SU-DHL-6 (cell line): ENCODE data around the gene KCNK15.

Source experiments
- H2AFZ ChIP-seq: fragments of 200-600 bp; sonication (generic); 2 replicates; pipeline ENCODE4 v1.6.1; 2014; ENCODE audit warnings: low read depth, mild to moderate bottlenecking, moderate library complexity, mixed read lengths, antibody characterized with exemption, low read length; ENCODE audit not compliant: severe bottlenecking
- H3F3A ChIP-seq: fragments of 200-600 bp; shearing (Covaris generic); 2 replicates; pipeline ENCODE4 v1.6.0; 2016; ENCODE audit warnings: antibody characterized with exemption, mild to moderate bottlenecking; ENCODE audit not compliant: insufficient read depth
- H3K27ac ChIP-seq: fragments of 200-600 bp; sonication (generic); 2 replicates; pipeline ENCODE4 v1.5.1; 2016; ENCODE audit warnings: low read depth, mild to moderate bottlenecking, low read length, moderate library complexity, mixed read lengths
- H3K27me3 ChIP-seq: fragments of 200-600 bp; sonication (generic), shearing (Covaris generic); 2 replicates; pipeline ENCODE4 v1.6.0; 2014; ENCODE audit warnings: mild to moderate bottlenecking, low read length
- H3K36me3 ChIP-seq: fragments of 200-600 bp; sonication (generic); 2 replicates; pipeline ENCODE4 v1.6.1; 2014; ENCODE audit warnings: mild to moderate bottlenecking, low read length, mixed read lengths
- H3K4me2 ChIP-seq: fragments of 300-600, 200-600 bp; shearing (Covaris generic), sonication (generic); 2 replicates; pipeline ENCODE4 v1.6.0; 2014; ENCODE audit warnings: low read length, low read depth, mild to moderate bottlenecking; ENCODE audit not compliant: poor library complexity, severe bottlenecking
- H3K4me3 ChIP-seq: fragments of 200-600 bp; sonication (generic); 2 replicates; pipeline ENCODE4 v1.5.1; 2014; ENCODE audit warnings: antibody characterized with exemption, low read length, mild to moderate bottlenecking, mixed read lengths; ENCODE audit not compliant: insufficient read depth, poor library complexity, severe bottlenecking
- H3K79me2 ChIP-seq: fragments of 200-600 bp; sonication (generic); 2 replicates; pipeline ENCODE4 v1.6.1; 2014; ENCODE audit warnings: mild to moderate bottlenecking, low read length, moderate library complexity; ENCODE audit not compliant: insufficient read depth
- H3K9ac ChIP-seq: fragments of 200-600 bp; sonication (generic); 2 replicates; pipeline ENCODE4 v1.7.0; 2014; ENCODE audit warnings: mild to moderate bottlenecking, low read length
- H3K9me2 ChIP-seq: fragments of 200-600 bp; sonication (generic); replicated peaks from 2 replicates; pipeline ENCODE4 v1.6.1; 2014; ENCODE audit warnings: low read length; ENCODE audit not compliant: insufficient read depth
- H3K9me3 ChIP-seq: fragments of 200-600 bp; sonication (generic); 2 replicates; pipeline ENCODE4 v1.6.1; 2014; ENCODE audit warnings: low read length, mixed read lengths; ENCODE audit not compliant: insufficient read depth
- H4K20me1 ChIP-seq: fragments of 200-600 bp; sonication (generic); 2 replicates; pipeline ENCODE4 v1.6.1; 2014; ENCODE audit warnings: low read depth, mild to moderate bottlenecking, antibody characterized with exemption, low read length, moderate library complexity, mixed read lengths
- EZH2phosphoT487 ChIP-seq: fragments of 200-600 bp; sonication (generic), shearing (Covaris generic); conservative IDR thresholded peaks from 2 replicates; pipeline ENCODE4 v1.6.1; 2018; ENCODE audit warnings: mild to moderate bottlenecking, antibody characterized with exemption, low read length, moderate library complexity, mixed read lengths
- TF ChIP-seq, protein P1 (sequence below): fragments of 200-600 bp; sonication (generic); IDR thresholded peaks from one replicate; pipeline ENCODE4 v1.5.1; 2017; ENCODE audit warnings: antibody characterized with exemption, mild to moderate bottlenecking, low read length, moderate library complexity; ENCODE audit not compliant: insufficient read depth, poor library complexity, severe bottlenecking

The KCNK15 gene

DNA sequence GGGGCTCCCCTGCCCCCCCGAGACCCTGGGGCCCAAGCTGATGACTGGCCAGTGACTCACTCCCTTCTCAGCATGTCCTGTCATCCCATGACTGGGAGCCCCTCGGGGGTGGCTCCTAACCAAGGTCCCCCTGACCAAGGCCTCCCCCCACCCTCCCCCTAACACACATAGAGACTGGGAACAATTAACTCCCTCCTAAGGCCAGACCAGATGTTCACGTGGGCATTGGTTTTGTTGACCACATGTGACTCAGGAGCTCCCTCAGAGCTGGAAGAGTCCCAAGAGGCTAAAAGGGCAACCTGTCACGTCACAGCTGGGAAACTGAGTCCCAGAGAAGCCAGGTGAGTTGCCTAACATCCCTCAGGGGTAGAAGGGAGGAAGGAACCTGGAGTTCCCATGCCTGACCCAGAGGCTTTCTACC lies 41.1 kb upstream of the KCNK15 start:
- Histone ChIP-seq H3K4me2 (no peak overlapping the region), H3K79me2 (no peaks in the 10 kb centered on the region), H4K20me1 (no peaks in the 10 kb centered on the region), H3K9ac (no peak overlapping the region), H3K9me2 (no peaks in the 10 kb centered on the region), H3K27ac (no peak overlapping the region), H3K4me3 (no peak overlapping the region), H3K36me3 (no peaks in the 10 kb centered on the region), H3K9me3 (no peaks in the 10 kb centered on the region), H3F3A (no peaks in the 10 kb centered on the region), H2AFZ (no peak overlapping the region), H3K27me3 (no peaks in the 10 kb centered on the region)
- no peak for TF ChIP-seq EZH2phosphoT487
- TF ChIP-seq, protein P1, sequence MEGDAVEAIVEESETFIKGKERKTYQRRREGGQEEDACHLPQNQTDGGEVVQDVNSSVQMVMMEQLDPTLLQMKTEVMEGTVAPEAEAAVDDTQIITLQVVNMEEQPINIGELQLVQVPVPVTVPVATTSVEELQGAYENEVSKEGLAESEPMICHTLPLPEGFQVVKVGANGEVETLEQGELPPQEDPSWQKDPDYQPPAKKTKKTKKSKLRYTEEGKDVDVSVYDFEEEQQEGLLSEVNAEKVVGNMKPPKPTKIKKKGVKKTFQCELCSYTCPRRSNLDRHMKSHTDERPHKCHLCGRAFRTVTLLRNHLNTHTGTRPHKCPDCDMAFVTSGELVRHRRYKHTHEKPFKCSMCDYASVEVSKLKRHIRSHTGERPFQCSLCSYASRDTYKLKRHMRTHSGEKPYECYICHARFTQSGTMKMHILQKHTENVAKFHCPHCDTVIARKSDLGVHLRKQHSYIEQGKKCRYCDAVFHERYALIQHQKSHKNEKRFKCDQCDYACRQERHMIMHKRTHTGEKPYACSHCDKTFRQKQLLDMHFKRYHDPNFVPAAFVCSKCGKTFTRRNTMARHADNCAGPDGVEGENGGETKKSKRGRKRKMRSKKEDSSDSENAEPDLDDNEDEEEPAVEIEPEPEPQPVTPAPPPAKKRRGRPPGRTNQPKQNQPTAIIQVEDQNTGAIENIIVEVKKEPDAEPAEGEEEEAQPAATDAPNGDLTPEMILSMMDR = no peak

DNA sequence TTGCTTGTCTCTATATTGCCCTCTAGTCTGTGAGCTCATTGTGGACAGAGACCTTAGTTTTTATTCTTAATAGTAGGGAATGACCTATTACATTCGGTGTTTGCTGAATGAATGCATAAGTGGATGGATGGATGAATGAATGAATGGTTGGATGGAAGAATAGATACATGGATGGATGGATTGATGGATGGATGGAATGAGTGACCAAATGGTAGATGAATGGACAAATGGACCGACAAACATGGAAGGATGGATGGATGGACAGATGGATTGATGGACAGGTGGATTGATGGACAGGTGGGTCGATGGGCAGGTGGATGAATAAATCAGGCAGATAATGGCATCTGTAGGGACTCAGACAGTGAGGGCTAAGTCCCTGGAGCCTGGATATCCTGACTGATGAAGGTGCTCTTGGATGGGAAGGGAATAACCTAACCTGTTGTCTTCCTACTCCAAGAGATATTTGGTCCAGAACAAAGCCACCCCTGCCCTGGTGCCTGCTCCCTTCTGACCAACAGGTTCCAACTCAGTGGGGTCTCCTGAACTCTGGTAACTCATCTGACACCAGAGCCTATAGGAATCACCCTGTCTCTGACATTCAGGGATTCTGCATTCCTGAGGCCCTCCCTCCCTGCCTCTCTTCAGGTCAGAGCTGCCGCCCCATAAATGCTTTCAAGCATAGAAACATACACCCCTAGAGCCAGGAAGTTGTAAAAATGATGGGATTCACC lies 40.1 kb upstream of the KCNK15 start:
- Histone ChIP-seq H3K79me2 (no peaks in the 10 kb centered on the region), H3K4me3 (no peak overlapping the region), H3K27me3 (no peaks in the 10 kb centered on the region), H3K9ac (no peak overlapping the region), H4K20me1 (no peaks in the 10 kb centered on the region), H3F3A (no peaks in the 10 kb centered on the region), H3K9me2 (no peaks in the 10 kb centered on the region), H3K4me2 (no peak overlapping the region), H2AFZ (no peak overlapping the region), H3K9me3 (no peaks in the 10 kb centered on the region), H3K36me3 (no peaks in the 10 kb centered on the region), H3K27ac (no peak overlapping the region)
- TF ChIP-seq EZH2phosphoT487 = no peak
- TF ChIP-seq, protein P1 = no peak

DNA sequence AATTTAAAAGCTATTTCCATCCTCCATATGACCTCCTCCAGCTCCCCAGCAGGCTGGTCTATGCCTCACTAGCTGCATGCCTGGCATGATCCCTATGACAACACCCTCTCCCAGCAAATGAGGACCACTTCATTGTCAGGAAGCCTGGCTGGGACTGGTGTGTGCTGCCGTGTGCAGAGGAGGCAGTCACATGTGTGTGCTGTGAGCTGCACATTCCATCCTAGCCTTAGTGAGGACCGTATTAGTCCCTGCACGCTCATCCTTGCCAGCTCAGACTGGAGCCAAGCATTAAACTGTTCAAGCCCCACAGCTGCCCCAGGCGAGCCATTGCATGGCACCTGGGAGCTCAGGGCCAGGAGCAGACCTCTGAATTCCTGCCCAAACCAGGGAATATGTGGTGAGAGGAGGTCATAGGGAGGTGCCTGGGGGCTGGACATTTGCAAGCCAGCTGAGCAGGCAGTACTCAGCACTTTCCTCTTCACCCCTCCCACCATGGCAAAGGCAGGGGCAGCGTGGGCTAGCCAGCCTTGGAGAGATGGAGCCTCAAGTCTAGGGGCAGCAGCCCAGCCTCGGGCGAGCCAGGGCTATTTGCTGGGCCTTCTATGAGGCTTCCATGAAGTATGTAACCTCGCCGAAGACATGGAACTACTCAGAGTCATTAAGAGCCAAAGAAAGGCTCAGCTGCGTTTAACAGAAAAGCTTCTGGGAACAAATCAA lies 39.2 kb upstream of the KCNK15 start:
- Histone ChIP-seq H3K4me2 (no peak overlapping the region), H3F3A (no peaks in the 10 kb centered on the region), H3K9me3 (no peaks in the 10 kb centered on the region), H4K20me1 (no peaks in the 10 kb centered on the region), H3K27me3 (no peaks in the 10 kb centered on the region), H3K9ac (no peak overlapping the region), H3K9me2 (no peaks in the 10 kb centered on the region), H3K36me3 (no peaks in the 10 kb centered on the region), H3K79me2 (no peaks in the 10 kb centered on the region), H2AFZ (no peak overlapping the region), H3K4me3 (no peak overlapping the region), H3K27ac (no peak overlapping the region)
- no peak for TF ChIP-seq EZH2phosphoT487
- TF ChIP-seq, protein P1 = no peak
